Measurements from ENCODE around the gene TMEM63C.
A peak's percentile ranks its signal among the peaks of the same experiment; 100 is the strongest.

Gene TMEM63C

GRCh38 chr14:77144412-77145115, 37.0 kb upstream of the TMEM63C start:
- Histone ChIP-seq H3K9ac (ENCODE audit: low read depth, low read length) (no peak overlapping the region), H3K4me3 (ENCODE audit: low read depth, low read length) (no peak overlapping the region), H3K9me3 (ENCODE audit: control insufficient read depth, insufficient read depth, low read length) (no peaks in the 10 kb centered on the region), H3K4me1 (ENCODE audit: control insufficient read depth, insufficient read depth, low read length) (peaks cover 42% of the 10 kb centered on the region), H3K27me3 (ENCODE audit: control insufficient read depth, insufficient read depth, low read length) (peaks cover 31% of the 10 kb centered on the region), H3K36me3 (ENCODE audit: control insufficient read depth, insufficient read depth, low read length) (no peaks in the 10 kb centered on the region)

- Histone ChIP-seq H3K4me1 (ENCODE audit: control insufficient read depth, insufficient read depth, low read length) (peaks cover 40% of the 10 kb centered on the region), H3K9ac (ENCODE audit: low read depth, low read length) (peak overlapping the region; percentile 49), H3K27me3 (ENCODE audit: control insufficient read depth, insufficient read depth, low read length) (peaks cover 24% of the 10 kb centered on the region), H3K9me3 (ENCODE audit: control insufficient read depth, insufficient read depth, low read length) (no peaks in the 10 kb centered on the region), H3K4me3 (ENCODE audit: low read depth, low read length) (no peak overlapping the region), H3K36me3 (ENCODE audit: control insufficient read depth, insufficient read depth, low read length) (no peaks in the 10 kb centered on the region)
Measured at GRCh38 chr14:77145975-77146740, 35.4 kb upstream of the TMEM63C start.

- no peak overlapping the region for H3K4me3 ChIP-seq (ENCODE audit: low read depth, low read length)
- no peak overlapping the region for H3K9ac ChIP-seq (ENCODE audit: low read depth, low read length)
- peaks cover 23% of the 10 kb centered on the region for H3K4me1 ChIP-seq (ENCODE audit: control insufficient read depth, insufficient read depth, low read length)
- peaks cover 8% of the 10 kb centered on the region for H3K27me3 ChIP-seq (ENCODE audit: control insufficient read depth, insufficient read depth, low read length)
- H3K9me3 ChIP-seq (ENCODE audit: control insufficient read depth, insufficient read depth, low read length) = no peaks in the 10 kb centered on the region
- H3K36me3 ChIP-seq (ENCODE audit: control insufficient read depth, insufficient read depth, low read length) = no peaks in the 10 kb centered on the region
Measured at GRCh38 chr14:77148510-77149231, 32.9 kb upstream of the TMEM63C start.

GRCh38 chr14:77151245-77151644, 30.4 kb upstream of the TMEM63C start:
- H3K4me3 ChIP-seq (ENCODE audit: low read depth, low read length) = no peak overlapping the region
- no peaks in the 10 kb centered on the region for H3K9me3 ChIP-seq (ENCODE audit: control insufficient read depth, insufficient read depth, low read length)
- no peak overlapping the region for H3K9ac ChIP-seq (ENCODE audit: low read depth, low read length)
- H3K36me3 ChIP-seq (ENCODE audit: control insufficient read depth, insufficient read depth, low read length) = no peaks in the 10 kb centered on the region
- peaks cover under 1% of the 10 kb centered on the region for H3K27me3 ChIP-seq (ENCODE audit: control insufficient read depth, insufficient read depth, low read length)
- peaks cover 3% of the 10 kb centered on the region for H3K4me1 ChIP-seq (ENCODE audit: control insufficient read depth, insufficient read depth, low read length)

- Histone ChIP-seq H3K9ac (ENCODE audit: low read depth, low read length) (no peak overlapping the region), H3K4me3 (ENCODE audit: low read depth, low read length) (no peak overlapping the region), H3K9me3 (ENCODE audit: control insufficient read depth, insufficient read depth, low read length) (no peaks in the 10 kb centered on the region), H3K36me3 (ENCODE audit: control insufficient read depth, insufficient read depth, low read length) (no peaks in the 10 kb centered on the region), H3K4me1 (ENCODE audit: control insufficient read depth, insufficient read depth, low read length) (no peaks in the 10 kb centered on the region), H3K27me3 (ENCODE audit: control insufficient read depth, insufficient read depth, low read length) (no peaks in the 10 kb centered on the region)
Measured at GRCh38 chr14:77151918-77152588, 29.5 kb upstream of the TMEM63C start.

- Histone ChIP-seq H3K4me1 (ENCODE audit: control insufficient read depth, insufficient read depth, low read length) (peaks cover 10% of the 10 kb centered on the region), H3K9me3 (ENCODE audit: control insufficient read depth, insufficient read depth, low read length) (no peaks in the 10 kb centered on the region), H3K36me3 (ENCODE audit: control insufficient read depth, insufficient read depth, low read length) (no peaks in the 10 kb centered on the region), H3K27me3 (ENCODE audit: control insufficient read depth, insufficient read depth, low read length) (no peaks in the 10 kb centered on the region), H3K4me3 (ENCODE audit: low read depth, low read length) (no peak overlapping the region), H3K9ac (ENCODE audit: low read depth, low read length) (no peak overlapping the region)
Measured at GRCh38 chr14:77153802-77154201, 27.8 kb upstream of the TMEM63C start.

- Histone ChIP-seq H3K4me3 (ENCODE audit: low read depth, low read length) (no peak overlapping the region), H3K27me3 (ENCODE audit: control insufficient read depth, insufficient read depth, low read length) (no peaks in the 10 kb centered on the region), H3K9ac (ENCODE audit: low read depth, low read length) (no peak overlapping the region)
Measured at GRCh38 chr14:77154421-77154820, 27.2 kb upstream of the TMEM63C start.

GRCh38 chr14:77155083-77155482, 26.5 kb upstream of the TMEM63C start:
- no peaks in the 10 kb centered on the region for H3K36me3 ChIP-seq (ENCODE audit: control insufficient read depth, insufficient read depth, low read length)
- no peak overlapping the region for H3K4me3 ChIP-seq (ENCODE audit: low read depth, low read length)

More at GRCh38 chr14:77154421-77154820, 27.2 kb upstream of the TMEM63C start:
- H3K9me3 ChIP-seq (ENCODE audit: control insufficient read depth, insufficient read depth, low read length) = no peaks in the 10 kb centered on the region
- H3K4me1 ChIP-seq (ENCODE audit: control insufficient read depth, insufficient read depth, low read length) = peaks cover 11% of the 10 kb centered on the region
- no peaks in the 10 kb centered on the region for H3K36me3 ChIP-seq (ENCODE audit: control insufficient read depth, insufficient read depth, low read length)

GRCh38 chr14:77157740-77158139, 23.9 kb upstream of the TMEM63C start:
- H3K27me3 ChIP-seq (ENCODE audit: control insufficient read depth, insufficient read depth, low read length) = no peaks in the 10 kb centered on the region
- H3K36me3 ChIP-seq (ENCODE audit: control insufficient read depth, insufficient read depth, low read length) = no peaks in the 10 kb centered on the region
- H3K4me1 ChIP-seq (ENCODE audit: control insufficient read depth, insufficient read depth, low read length) = peaks cover 11% of the 10 kb centered on the region
- no peak overlapping the region for H3K4me3 ChIP-seq (ENCODE audit: low read depth, low read length)
- H3K9ac ChIP-seq (ENCODE audit: low read depth, low read length) = no peak overlapping the region
- H3K9me3 ChIP-seq (ENCODE audit: control insufficient read depth, insufficient read depth, low read length) = no peaks in the 10 kb centered on the region

More at GRCh38 chr14:77155083-77155482, 26.5 kb upstream of the TMEM63C start:
- H3K27me3 ChIP-seq (ENCODE audit: control insufficient read depth, insufficient read depth, low read length) = no peaks in the 10 kb centered on the region
- H3K9me3 ChIP-seq (ENCODE audit: control insufficient read depth, insufficient read depth, low read length) = no peaks in the 10 kb centered on the region
- no peak overlapping the region for H3K9ac ChIP-seq (ENCODE audit: low read depth, low read length)
- peaks cover 11% of the 10 kb centered on the region for H3K4me1 ChIP-seq (ENCODE audit: control insufficient read depth, insufficient read depth, low read length)

- Histone ChIP-seq H3K36me3 (ENCODE audit: control insufficient read depth, insufficient read depth, low read length) (no peaks in the 10 kb centered on the region), H3K4me1 (ENCODE audit: control insufficient read depth, insufficient read depth, low read length) (peaks cover 11% of the 10 kb centered on the region), H3K9me3 (ENCODE audit: control insufficient read depth, insufficient read depth, low read length) (no peaks in the 10 kb centered on the region), H3K4me3 (ENCODE audit: low read depth, low read length) (peak overlapping the region; percentile 39), H3K9ac (ENCODE audit: low read depth, low read length) (no peak overlapping the region), H3K27me3 (ENCODE audit: control insufficient read depth, insufficient read depth, low read length) (no peaks in the 10 kb centered on the region)
Measured at GRCh38 chr14:77158175-77158881, 23.3 kb upstream of the TMEM63C start.

- Histone ChIP-seq H3K4me3 (ENCODE audit: low read depth, low read length) (peak overlapping the region; percentile 9), H3K9me3 (ENCODE audit: control insufficient read depth, insufficient read depth, low read length) (no peaks in the 10 kb centered on the region), H3K27me3 (ENCODE audit: control insufficient read depth, insufficient read depth, low read length) (no peaks in the 10 kb centered on the region), H3K36me3 (ENCODE audit: control insufficient read depth, insufficient read depth, low read length) (no peaks in the 10 kb centered on the region), H3K9ac (ENCODE audit: low read depth, low read length) (no peak overlapping the region), H3K4me1 (ENCODE audit: control insufficient read depth, insufficient read depth, low read length) (peaks cover 11% of the 10 kb centered on the region)
Measured at GRCh38 chr14:77158882-77159255, 22.7 kb upstream of the TMEM63C start.

All from iPS-15b (cell line).